Embryonic facial prominence (tissue), 1 donor: Measurements from ENCODE around the gene HNRNPH3.

ENCODE experiments used
- DNase-seq: peaks from one replicate; pipeline ENCODE4 v3.0.0-alpha.2; 2016; ENCODE audit errors: extremely low spot score

Gene HNRNPH3

GRCh38 chr10:68385740-68386139, 53.9 kb downstream of the HNRNPH3 start:
- no peak for DNase-seq
